HG03196 (cell line): ENCODE data around the gene GFPT2.

Experiments
- ATAC-seq: cut with Tn5 transposase; IDR thresholded peaks from one replicate; pipeline ENCODE4 v1.9.1; 2021; ENCODE audit not compliant: unreplicated experiment

The GFPT2 gene

GRCh38 chr5:180287868-180288267 lies 65.3 kb downstream of the GFPT2 start:
- ATAC-seq = no peak

GRCh38 chr5:180287404-180287803 lies 65.7 kb downstream of the GFPT2 start:
- ATAC-seq = no peak

GRCh38 chr5:180284149-180284548 lies 69.0 kb downstream of the GFPT2 start:
- ATAC-seq = no peak

DNA sequence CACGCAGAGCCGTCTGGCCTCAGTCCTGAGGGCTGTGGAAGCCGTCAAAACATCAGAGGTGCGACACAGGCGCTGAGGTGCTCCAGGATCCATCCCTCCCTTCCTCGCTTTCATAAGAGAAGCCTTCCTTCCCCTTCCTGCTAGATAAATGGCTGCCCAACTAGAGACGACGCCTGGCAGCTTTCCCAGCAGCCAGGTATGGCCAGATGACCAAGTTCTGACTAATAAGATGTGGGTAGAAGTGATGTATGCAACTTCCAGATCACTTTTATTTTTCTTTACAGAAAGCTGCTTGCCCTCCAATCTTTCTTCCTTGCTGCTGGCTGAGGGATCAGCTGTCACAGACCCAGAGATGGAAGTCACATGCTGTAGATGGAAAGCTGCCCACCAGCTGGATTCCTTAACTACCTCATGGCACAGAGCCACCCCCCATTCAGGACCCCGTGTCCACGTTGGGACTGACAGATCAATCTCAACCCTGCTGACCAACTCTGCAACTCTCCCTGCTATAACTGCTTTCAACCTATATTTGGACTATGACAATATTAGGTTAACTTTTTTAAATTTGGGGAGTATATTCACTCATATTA lies 70.0 kb downstream of the GFPT2 start:
- no peak for ATAC-seq

- no peak for ATAC-seq
These were observed 70.9 kb downstream of the GFPT2 start for GRCh38 chr5:180282281-180282680.

DNA sequence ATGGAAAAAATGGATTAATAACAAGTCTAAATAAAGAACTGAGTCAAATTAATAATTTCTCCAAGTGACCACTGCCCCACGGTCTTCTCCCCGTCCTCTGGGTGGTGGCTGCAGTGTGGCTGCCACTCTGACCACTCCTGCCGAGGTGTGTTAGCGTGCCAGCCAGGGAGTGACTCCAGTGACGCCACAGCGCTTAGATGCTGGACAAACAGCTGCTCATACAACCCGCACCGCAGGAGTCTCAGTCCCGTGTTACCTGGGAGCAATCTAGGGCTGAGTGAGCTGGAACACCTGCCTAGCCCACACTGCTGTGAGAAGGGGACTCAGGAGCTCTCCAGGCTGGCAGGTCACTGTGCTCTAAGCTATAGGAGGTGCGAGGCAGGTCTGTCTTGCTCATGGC lies 71.4 kb downstream of the GFPT2 start:
- no peak for ATAC-seq

DNA sequence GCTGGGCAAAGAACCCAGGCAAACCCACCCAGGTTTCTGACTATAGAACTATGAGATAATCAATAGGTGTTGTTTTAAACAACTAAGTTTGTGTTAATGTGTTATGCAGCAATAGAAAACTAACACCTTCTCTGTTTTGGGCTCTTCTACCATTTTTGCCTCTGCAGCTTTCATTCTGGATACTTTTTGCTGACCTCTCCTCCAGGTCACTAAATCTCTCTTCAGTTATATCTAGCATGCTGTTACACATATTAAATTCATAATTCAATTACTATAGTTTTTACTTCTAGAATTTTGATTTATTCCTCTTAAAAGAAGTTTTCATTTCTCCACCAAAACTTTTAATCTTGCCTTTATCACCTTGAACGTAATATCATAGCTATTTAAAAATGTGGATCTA lies 78.4 kb downstream of the GFPT2 start:
- ATAC-seq = no peak

- no peak for ATAC-seq
These were observed 81.9 kb downstream of the GFPT2 start for GRCh38 chr5:180271221-180271620.

GRCh38 chr5:180259260-180259611 lies 93.9 kb downstream of the GFPT2 start:
- ATAC-seq = no peak

- ATAC-seq = no peak
These were observed 99.9 kb downstream of the GFPT2 start for GRCh38 chr5:180253036-180253824.

DNA sequence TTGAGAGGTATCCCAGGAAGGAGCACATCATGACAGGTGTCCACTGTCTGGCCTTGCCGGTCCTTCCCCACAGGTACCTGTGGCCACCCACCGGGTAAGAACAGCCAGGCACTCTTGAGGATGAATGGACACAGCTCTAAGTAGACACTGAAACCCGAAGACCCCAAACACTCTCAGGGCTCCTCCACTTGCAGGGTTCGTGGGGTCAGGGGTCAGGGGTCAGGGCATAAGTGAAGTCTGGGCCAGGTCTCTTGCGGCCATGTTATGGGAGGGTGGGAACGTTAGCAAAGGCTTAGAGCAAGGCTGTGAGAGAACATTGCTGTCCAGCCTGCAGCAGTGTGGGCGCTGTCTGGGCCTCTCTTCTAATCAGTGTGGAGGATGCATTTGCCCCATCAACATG lies 101.2 kb downstream of the GFPT2 start:
- ATAC-seq = no peak

DNA sequence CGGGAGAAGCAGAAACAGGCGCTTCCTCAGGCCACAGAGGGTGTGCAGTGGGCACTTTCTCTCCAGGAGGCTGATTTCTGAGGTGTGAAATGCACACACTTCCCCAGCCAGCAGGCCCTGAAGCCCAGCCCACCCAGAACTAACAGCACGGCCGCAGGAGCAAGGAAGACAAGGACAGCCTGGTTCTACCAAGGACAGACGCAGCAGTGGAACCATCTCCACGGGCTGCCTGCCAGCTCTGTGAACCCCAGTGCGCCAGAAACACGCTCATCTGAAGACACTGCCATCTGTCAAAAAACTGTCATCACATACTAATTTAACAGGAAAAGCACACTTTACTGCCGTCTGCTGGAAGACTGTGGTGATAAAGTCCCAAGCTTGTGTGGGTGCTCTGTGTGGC lies 102.0 kb downstream of the GFPT2 start:
- ATAC-seq = no peak
